ENCODE results near the gene CHD8. TPM values are rescaled to one million over a fixed set of nuclear protein-coding genes. Genes with fewer than 3 reads are reported as not detected.

Gene CHD8
- total and polyA plus RNA-seq, 2 experiments from 2014 or later: 22.1 to 50.9 TPM

DNA sequence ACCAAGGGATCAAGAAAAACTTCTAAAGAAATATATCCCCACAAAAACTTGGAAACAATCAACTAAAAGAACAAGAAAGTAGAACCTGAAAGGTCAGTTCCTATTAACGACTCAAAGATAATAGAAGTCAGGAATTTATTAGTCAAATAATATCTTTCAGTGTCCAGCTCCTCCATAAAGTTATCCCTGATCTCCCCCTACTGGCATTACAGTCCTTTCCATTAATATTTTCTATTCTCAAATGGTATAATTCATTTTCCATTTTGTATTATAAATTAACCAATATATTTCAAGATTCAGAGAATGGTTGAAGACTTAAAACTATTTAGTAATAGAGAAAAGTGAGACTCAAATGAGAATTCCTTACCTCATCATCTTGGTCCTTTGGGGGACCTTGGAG lies 60.5 kb downstream of the CHD8 start:
- Histone ChIP-seq H4K20me1 (ENCODE audit: insufficient read depth, poor library complexity, severe bottlenecking) (no peaks in the 10 kb centered on the region), H3K4me1 (ENCODE audit: insufficient read depth) (no peaks in the 10 kb centered on the region), H3K4me3 (no peak overlapping the region), H3K27ac (no peak overlapping the region), H3K79me2 (no peaks in the 10 kb centered on the region), H3K9me2 (replicated peaks; ENCODE audit: insufficient read depth) (no peaks in the 10 kb centered on the region), H3K36me3 (replicated peaks; ENCODE audit: insufficient read depth, low read depth) (peaks cover 15% of the 10 kb centered on the region), H3K4me2 (no peak overlapping the region), H3K9me3 (ENCODE audit: low read depth) (no peaks in the 10 kb centered on the region), H2AFZ (no peak overlapping the region), H3K27me3 (no peaks in the 10 kb centered on the region)
- TF ChIP-seq, protein P1, sequence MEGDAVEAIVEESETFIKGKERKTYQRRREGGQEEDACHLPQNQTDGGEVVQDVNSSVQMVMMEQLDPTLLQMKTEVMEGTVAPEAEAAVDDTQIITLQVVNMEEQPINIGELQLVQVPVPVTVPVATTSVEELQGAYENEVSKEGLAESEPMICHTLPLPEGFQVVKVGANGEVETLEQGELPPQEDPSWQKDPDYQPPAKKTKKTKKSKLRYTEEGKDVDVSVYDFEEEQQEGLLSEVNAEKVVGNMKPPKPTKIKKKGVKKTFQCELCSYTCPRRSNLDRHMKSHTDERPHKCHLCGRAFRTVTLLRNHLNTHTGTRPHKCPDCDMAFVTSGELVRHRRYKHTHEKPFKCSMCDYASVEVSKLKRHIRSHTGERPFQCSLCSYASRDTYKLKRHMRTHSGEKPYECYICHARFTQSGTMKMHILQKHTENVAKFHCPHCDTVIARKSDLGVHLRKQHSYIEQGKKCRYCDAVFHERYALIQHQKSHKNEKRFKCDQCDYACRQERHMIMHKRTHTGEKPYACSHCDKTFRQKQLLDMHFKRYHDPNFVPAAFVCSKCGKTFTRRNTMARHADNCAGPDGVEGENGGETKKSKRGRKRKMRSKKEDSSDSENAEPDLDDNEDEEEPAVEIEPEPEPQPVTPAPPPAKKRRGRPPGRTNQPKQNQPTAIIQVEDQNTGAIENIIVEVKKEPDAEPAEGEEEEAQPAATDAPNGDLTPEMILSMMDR (IDR thresholded peaks at IDR 0.05; ENCODE audit: poor library complexity): no peak
- TF ChIP-seq EZH2 (IDR thresholded peaks at IDR 0.05; ENCODE audit: borderline replicate concordance) (no peak), EZH2phosphoT487 (IDR thresholded peaks at IDR 0.05; ENCODE audit: low read depth, severe bottlenecking, unreplicated experiment) (no peak)
- 3% methylated on average over 1 of the region's 1 CpG for WGBS (ENCODE audit: low lambda C conversion rate, missing lambda C conversion rate)
- no peak for DNase-seq (ENCODE audit: low spot score)

DNA sequence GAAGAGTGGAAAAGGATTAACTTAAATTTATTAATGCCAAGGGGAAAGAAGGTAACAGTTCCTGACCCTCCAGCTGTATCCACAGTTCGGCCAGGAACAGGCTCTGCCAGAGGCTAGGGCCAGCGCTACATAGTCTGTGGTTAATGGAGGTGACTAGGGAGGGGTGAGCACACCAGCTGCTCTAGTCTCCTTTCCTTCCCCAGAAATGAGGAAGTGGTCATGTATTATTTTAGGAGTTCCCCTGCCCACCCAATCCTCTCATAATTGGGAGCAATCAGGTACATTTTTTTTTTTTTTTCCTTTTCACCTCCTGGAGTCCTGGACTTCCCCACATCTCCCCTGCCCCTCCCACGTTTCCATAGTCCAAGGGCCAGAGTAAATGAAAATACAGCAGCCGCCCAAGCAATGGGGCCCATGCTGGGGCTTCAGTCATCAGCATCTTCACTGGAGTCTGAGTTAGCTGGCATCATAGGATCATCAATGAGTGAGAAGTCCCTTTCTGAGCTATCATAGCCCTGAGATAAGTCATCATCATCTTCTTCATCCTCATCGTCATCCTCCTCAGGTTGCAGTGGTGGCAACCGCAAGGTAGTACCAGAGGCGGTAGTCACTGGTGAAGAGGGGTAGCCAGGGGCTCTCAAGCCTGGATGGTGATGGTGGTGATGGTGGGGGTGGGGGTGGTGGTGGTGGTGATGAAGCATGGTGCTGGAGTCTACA lies 70.6 kb downstream of the CHD8 start:
- Histone ChIP-seq H3K79me2 (peaks cover 31% of the 10 kb centered on the region), H3K4me2 (no peak overlapping the region)

DNA sequence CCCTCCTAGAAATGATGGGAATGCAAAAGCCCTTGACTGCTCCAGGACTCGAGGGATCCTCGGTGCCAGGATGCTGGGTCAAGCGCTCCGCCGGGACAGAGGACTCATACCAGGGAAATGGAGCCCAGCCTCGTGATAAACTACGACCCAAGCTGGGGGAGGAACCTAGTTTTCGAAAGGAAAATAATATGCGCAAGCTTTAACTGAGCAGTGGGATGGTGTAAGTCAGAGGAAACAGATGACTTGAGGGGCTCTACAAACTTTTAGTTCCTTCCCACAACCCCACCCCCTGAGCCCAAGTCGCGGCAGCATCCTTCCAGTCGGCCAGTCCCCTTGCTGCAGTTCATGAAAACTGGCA lies 71.5 kb downstream of the CHD8 start:
- WGBS (ENCODE audit: low lambda C conversion rate, missing lambda C conversion rate): 11% methylated on average over 12 of the region's 12 CpGs
- Histone ChIP-seq H4K20me1 (ENCODE audit: insufficient read depth, poor library complexity, severe bottlenecking) (peaks cover 12% of the 10 kb centered on the region), H3K9me3 (ENCODE audit: low read depth) (no peaks in the 10 kb centered on the region), H3K27me3 (no peaks in the 10 kb centered on the region), H3K27ac (peak overlapping the region; percentile 98), H3K9me2 (replicated peaks; ENCODE audit: insufficient read depth) (no peaks in the 10 kb centered on the region), H2AFZ (peak overlapping the region; percentile 24), H3K4me2 (peak overlapping the region; percentile 86), H3K36me3 (replicated peaks; ENCODE audit: insufficient read depth, low read depth) (no peaks in the 10 kb centered on the region), H3K4me3 (peak overlapping the region; percentile 10), H3K79me2 (peaks cover 40% of the 10 kb centered on the region), H3K4me1 (ENCODE audit: insufficient read depth) (peaks cover 12% of the 10 kb centered on the region)
- DNase-seq (ENCODE audit: low spot score): no peak
- TF ChIP-seq EZH2phosphoT487 (IDR thresholded peaks at IDR 0.05; ENCODE audit: low read depth, severe bottlenecking, unreplicated experiment) (no peak), EZH2 (IDR thresholded peaks at IDR 0.05; ENCODE audit: borderline replicate concordance) (no peak)
- TF ChIP-seq, protein P1 (IDR thresholded peaks at IDR 0.05; ENCODE audit: poor library complexity): no peak

More for the DNA sequence above, 70.6 kb downstream of the CHD8 start:
- Histone ChIP-seq H3K27ac (peak overlapping the region; percentile 98), H3K27me3 (no peaks in the 10 kb centered on the region), H3K36me3 (replicated peaks; ENCODE audit: insufficient read depth, low read depth) (no peaks in the 10 kb centered on the region), H3K9me3 (ENCODE audit: low read depth) (no peaks in the 10 kb centered on the region), H3K9me2 (replicated peaks; ENCODE audit: insufficient read depth) (no peaks in the 10 kb centered on the region), H3K4me1 (ENCODE audit: insufficient read depth) (peaks cover 12% of the 10 kb centered on the region), H3K4me3 (peak overlapping the region; percentile 10), H2AFZ (no peak overlapping the region), H4K20me1 (ENCODE audit: insufficient read depth, poor library complexity, severe bottlenecking) (peaks cover 3% of the 10 kb centered on the region)
- TF ChIP-seq, protein P1 (IDR thresholded peaks at IDR 0.05; ENCODE audit: poor library complexity): no peak
- TF ChIP-seq EZH2phosphoT487 (IDR thresholded peaks at IDR 0.05; ENCODE audit: low read depth, severe bottlenecking, unreplicated experiment): no peak
- no peak for TF ChIP-seq EZH2 (IDR thresholded peaks at IDR 0.05; ENCODE audit: borderline replicate concordance)
- no peak for DNase-seq (ENCODE audit: low spot score)
- 96% methylated on average over 7 of the region's 7 CpGs for WGBS (ENCODE audit: low lambda C conversion rate, missing lambda C conversion rate)
